Activated naive CD4-positive, alpha-beta T cell treated with anti-CD3 and anti-CD28 coated beads, Interleukin-2, amount 10 ng/mL, durations not matched to agents 7 days and 5 days (primary cell): ENCODE results near the gene PLA2G3.
"Not testable (repeated sequence)": the region's sequence is repeated elsewhere in the genome, so short reads cannot be mapped to it uniquely, and the experiment has no call there.

Source experiments
- CTCF ChIA-PET: fragments of 350-600 bp; sonication (Branson Sonifier 250); formaldehyde crosslinking; loops from one replicate; lab custom pipeline; 2021; ENCODE audit warnings: antibody characterized with exemption; lab: Charles Lee
- DNase-seq: peaks from one replicate; pipeline ENCODE4 v3.0.0-alpha.2; 2020
- H3K27ac Mint-ChIP-seq: one replicate; pipeline ENCODE4 v1.8.0; 2021; ENCODE audit warnings: mild to moderate bottlenecking, moderate library complexity, mixed read lengths
- H3K27me3 Mint-ChIP-seq: one replicate; pipeline ENCODE4 v1.8.0; 2021; ENCODE audit warnings: mild to moderate bottlenecking, mixed read lengths
- H3K36me3 Mint-ChIP-seq: one replicate; pipeline ENCODE4 v1.8.0; 2021; ENCODE audit warnings: mixed read lengths
- H3K4me1 Mint-ChIP-seq: one replicate; pipeline ENCODE4 v1.8.0; 2021; ENCODE audit warnings: mixed read lengths
- H3K4me3 Mint-ChIP-seq: one replicate; pipeline ENCODE4 v1.8.0; 2021; ENCODE audit warnings: mild to moderate bottlenecking, moderate library complexity, mixed read lengths
- H3K9me3 Mint-ChIP-seq: one replicate; pipeline ENCODE4 v1.8.0; 2021; ENCODE audit warnings: mixed read lengths

The PLA2G3 gene, protein sequence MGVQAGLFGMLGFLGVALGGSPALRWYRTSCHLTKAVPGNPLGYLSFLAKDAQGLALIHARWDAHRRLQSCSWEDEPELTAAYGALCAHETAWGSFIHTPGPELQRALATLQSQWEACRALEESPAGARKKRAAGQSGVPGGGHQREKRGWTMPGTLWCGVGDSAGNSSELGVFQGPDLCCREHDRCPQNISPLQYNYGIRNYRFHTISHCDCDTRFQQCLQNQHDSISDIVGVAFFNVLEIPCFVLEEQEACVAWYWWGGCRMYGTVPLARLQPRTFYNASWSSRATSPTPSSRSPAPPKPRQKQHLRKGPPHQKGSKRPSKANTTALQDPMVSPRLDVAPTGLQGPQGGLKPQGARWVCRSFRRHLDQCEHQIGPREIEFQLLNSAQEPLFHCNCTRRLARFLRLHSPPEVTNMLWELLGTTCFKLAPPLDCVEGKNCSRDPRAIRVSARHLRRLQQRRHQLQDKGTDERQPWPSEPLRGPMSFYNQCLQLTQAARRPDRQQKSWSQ

DNA sequence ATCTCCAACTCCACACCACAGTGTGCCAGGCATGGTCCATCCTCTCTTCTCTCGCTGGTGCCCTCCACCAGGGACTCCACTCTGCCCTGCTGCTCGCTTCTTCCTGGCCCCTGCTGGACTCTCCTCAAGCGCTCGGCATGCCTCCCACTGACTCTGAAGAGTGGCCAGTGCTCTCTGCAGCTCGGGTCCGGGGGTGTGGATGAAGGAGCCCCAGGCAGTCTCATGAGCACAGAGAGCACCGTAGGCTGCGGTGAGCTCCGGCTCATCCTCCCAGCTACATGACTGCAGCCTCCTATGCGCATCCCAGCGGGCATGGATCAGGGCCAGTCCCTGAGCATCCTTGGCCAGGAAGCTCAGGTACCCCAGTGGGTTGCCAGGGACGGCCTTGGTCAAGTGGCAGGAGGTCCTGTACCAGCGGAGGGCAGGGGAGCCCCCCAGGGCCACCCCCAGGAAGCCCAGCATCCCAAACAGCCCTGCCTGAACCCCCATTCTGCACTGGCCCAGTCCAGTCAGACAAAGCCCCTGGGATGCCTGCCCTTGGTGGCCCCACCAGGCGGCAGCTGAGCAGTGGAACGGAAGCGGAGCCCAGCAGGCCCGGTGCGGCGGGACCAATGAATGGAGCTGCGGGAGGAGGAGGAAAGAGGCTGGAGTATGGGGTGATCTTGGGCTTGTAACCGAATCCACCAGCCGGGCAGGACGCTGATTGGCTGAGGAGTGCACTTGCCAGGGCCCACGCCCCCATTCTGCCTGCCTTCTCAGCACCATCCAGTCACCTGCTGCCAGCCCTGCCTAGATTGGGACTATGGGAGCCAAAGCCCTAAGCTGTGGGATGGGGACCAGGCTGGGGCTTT lies at the start of gene PLA2G3:
PLA2G3 (minus strand) TSS at position 643 of the 851 bp plus-strand sequence; CDS start at position 489, 154 bp downstream.
- H3K36me3 Mint-ChIP-seq = no peaks in the 10 kb centered on the region
- H3K27me3 Mint-ChIP-seq = peaks cover 32% of the 10 kb centered on the region
- H3K4me1 Mint-ChIP-seq = peaks cover 8% of the 10 kb centered on the region
- DNase-seq = no peak
- CTCF ChIA-PET = interaction anchor here (0.6 to 1.7 kb wide), 4 partner anchors 33 to 133 kb away, joined by 3 to 4 read pairs (median 4); partner anchors contain the start of gene SELENOM
- no peak within 1 kb of the TSS for H3K27ac Mint-ChIP-seq
- no peak within 1 kb of the TSS for H3K4me3 Mint-ChIP-seq
- H3K9me3 Mint-ChIP-seq = peaks cover 2% of the 10 kb centered on the region

DNA sequence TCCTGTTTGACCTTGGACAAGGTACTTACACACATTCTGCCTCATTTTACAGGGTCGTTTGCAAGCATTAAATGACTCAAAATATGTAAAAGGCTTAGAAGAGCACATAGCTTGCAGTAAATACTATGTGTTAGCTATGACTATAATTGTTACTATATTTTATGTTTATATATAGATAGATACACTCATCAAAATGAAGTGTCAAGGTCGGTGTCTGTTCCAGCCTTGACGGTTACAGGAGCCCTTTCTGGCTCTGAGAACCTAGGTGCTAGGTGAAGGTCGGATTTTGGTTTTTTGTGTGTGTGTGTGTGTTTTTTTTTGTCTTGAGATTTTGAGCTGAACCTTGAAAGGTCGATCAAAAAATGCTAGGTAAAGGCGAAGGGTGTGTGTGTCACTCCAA lies 47.3 kb upstream of the PLA2G3 start:
- CTCF ChIA-PET = no interaction called here
- Mint-ChIP-seq H3K27me3 (no peaks in the 10 kb centered on the region), H3K36me3 (peaks cover 18% of the 10 kb centered on the region), H3K9me3 (no peaks in the 10 kb centered on the region), H3K4me3 (no peak overlapping the region), H3K4me1 (no peaks in the 10 kb centered on the region), H3K27ac (no peak overlapping the region)
- no peak for DNase-seq

DNA sequence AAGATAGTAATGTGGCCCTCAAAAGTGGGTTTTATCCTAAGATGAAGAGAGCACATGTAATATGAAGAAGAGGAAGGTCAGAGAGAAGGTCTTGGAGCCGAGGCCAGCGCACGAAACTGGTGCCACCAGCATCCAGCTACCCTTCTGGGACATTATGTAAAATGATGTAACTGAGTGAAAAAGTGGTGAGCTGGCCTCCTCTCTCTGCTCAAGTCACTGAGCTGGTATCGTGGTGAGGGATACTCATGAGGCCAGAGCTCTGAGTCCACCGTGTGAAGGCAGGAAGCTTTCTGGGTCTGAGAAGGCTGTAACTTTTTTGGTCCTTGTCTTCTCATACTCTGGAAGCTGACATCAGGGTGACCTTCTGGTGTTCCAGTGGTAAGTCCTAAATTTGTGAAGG lies 44.7 kb upstream of the PLA2G3 start:
- Mint-ChIP-seq H3K4me3 (no peak overlapping the region), H3K27ac (no peak overlapping the region), H3K36me3 (peaks cover 17% of the 10 kb centered on the region), H3K9me3 (no peaks in the 10 kb centered on the region), H3K4me1 (no peaks in the 10 kb centered on the region), H3K27me3 (no peaks in the 10 kb centered on the region)
- CTCF ChIA-PET = interaction anchor here (0.9 kb wide), 1 partner anchor 78 kb away, joined by 3 read pairs; the partner anchor contains the start of gene SELENOM
- DNase-seq = no peak

DNA sequence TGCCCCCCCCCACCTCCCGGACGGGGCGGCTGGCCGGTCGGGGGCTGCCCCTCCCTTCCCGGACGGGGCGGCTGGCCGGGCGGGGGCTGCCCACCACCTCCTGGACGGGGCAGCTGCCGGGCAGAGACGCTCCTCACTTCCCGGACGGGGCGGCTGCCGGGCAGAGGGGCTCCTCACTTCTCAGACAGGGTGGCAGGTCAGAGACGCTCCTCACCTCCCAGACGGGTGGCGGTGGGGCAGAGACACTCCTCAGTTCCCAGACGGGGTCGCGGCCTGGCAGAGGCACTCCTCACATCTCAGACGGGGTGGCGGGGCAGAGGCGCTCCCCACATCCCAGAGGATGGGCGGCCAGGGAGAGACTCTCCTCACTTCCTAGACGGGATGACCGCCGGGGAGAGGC lies 43.7 kb upstream of the PLA2G3 start:
- Mint-ChIP-seq H3K36me3 (peaks cover 14% of the 10 kb centered on the region), H3K4me3 (no peak overlapping the region), H3K27me3 (no peaks in the 10 kb centered on the region), H3K9me3 (no peaks in the 10 kb centered on the region), H3K27ac (no peak overlapping the region), H3K4me1 (no peaks in the 10 kb centered on the region)
- no peak for DNase-seq
- CTCF ChIA-PET = no interaction called here

DNA sequence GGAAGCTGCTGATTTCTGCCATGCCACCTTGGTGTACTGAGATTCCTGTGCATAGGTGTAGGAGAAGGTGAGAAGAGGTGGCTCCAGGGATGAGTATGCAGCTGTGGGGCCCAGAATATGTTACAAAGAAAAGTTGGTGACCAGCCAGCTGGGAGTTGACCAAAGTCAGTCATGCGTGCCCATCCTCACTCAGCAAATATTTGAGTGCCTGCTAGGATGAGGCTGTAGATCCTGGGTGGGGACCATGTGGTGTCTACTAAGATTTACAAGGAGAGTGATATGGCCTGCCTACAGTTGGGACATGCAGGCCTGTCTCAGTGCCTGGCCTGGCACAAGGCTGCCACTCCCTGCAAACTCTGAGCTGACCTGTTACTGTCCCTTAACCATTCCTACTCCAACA lies 39.0 kb upstream of the PLA2G3 start:
- CTCF ChIA-PET = no interaction called here
- Mint-ChIP-seq H3K9me3 (no peaks in the 10 kb centered on the region), H3K27me3 (no peaks in the 10 kb centered on the region), H3K4me3 (no peak overlapping the region), H3K4me1 (no peaks in the 10 kb centered on the region), H3K27ac (no peak overlapping the region), H3K36me3 (peaks cover 8% of the 10 kb centered on the region)
- no peak for DNase-seq

DNA sequence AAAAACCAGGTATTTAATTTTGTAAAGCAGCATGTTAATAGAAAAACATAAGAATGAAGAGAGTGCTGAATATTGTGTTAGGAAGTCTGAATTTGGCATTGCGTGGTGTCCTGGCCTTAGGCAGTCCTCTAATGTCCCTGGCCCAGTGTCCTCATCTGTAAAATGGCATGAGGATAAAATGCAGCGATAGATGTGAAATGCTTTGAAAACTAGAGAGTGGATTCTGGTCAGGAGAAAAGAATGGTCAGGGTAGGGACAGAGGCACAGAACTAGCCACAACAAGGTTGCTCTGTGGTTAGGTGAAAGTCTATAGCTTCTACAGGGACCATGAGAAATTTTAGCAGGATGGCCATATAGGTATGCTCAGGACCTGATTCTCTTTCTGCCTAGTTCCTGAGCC lies 38.6 kb upstream of the PLA2G3 start:
- H3K27me3 Mint-ChIP-seq = no peaks in the 10 kb centered on the region
- DNase-seq = no peak
- H3K4me1 Mint-ChIP-seq = peaks cover 1% of the 10 kb centered on the region
- no peak overlapping the region for H3K4me3 Mint-ChIP-seq
- peaks cover 8% of the 10 kb centered on the region for H3K36me3 Mint-ChIP-seq
- no peak overlapping the region for H3K27ac Mint-ChIP-seq
- H3K9me3 Mint-ChIP-seq = no peaks in the 10 kb centered on the region
- CTCF ChIA-PET = no interaction called here

DNA sequence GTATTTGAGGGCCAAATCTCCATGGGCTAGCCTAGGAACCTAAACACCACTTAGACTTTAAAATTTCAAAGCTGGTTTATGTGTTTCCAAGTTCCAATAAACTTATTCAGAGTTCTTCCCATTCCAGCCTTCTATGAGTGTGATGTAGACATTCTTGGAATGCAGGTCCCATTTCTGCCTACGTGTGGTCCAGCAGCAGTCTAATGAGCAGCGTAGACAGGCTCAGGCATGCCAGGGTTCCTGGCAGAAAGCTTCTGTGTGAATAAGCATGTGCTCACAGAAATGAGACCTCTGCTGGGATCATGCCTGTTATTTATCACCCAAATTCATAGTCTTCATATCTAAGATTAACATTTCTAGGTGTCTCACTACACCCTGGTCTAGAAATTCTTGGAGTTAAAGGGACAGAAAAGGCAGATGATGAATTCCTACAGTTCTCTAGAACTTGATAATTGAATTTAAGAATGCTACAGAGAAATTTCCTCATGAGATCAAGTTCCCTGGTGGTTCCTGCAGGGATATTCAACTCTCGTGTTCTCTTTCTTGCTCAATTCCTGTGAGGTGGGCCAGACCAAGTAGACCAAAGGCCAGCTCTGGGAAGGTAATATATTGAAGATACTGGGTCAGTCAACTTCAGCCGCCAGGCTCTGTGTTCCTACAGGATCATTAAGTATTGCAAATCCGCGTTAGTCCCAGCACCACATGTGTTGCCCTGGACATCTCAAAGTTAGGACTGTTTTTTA lies 37.3 kb upstream of the PLA2G3 start:
- H3K36me3 Mint-ChIP-seq = peaks cover 8% of the 10 kb centered on the region
- H3K4me1 Mint-ChIP-seq = peaks cover 12% of the 10 kb centered on the region
- CTCF ChIA-PET = interaction anchor here (1.4 kb wide), 1 partner anchor 34 kb away, joined by 3 read pairs; no protein-coding TSS in a partner anchor
- H3K4me3 Mint-ChIP-seq = no peak overlapping the region
- DNase-seq = no peak
- no peaks in the 10 kb centered on the region for H3K27me3 Mint-ChIP-seq
- no peaks in the 10 kb centered on the region for H3K9me3 Mint-ChIP-seq
- H3K27ac Mint-ChIP-seq = no peak overlapping the region

DNA sequence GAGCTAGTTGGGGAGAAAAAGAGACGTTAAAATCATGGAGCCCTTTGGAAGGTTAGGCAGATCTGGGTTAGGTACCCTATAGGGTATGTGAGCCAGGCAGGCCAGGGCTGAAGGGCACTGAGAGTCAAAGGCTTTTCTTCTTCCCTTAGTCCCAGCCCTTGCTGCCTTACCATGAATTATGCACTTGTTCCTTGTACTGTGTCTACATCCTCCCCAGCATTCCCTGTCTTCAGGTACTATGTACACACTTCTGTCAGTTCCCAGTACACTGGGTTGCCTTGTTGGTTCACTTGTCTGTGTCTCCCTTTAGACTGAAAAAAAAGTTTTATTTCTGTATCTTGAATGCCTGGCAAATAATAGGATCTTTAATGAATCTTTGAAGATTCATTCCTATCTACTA lies 36.6 kb upstream of the PLA2G3 start:
- CTCF ChIA-PET = no interaction called here
- Mint-ChIP-seq H3K4me1 (peaks cover 12% of the 10 kb centered on the region), H3K9me3 (no peaks in the 10 kb centered on the region), H3K36me3 (peaks cover 8% of the 10 kb centered on the region), H3K27ac (no peak overlapping the region), H3K27me3 (no peaks in the 10 kb centered on the region), H3K4me3 (no peak overlapping the region)
- DNase-seq = no peak

DNA sequence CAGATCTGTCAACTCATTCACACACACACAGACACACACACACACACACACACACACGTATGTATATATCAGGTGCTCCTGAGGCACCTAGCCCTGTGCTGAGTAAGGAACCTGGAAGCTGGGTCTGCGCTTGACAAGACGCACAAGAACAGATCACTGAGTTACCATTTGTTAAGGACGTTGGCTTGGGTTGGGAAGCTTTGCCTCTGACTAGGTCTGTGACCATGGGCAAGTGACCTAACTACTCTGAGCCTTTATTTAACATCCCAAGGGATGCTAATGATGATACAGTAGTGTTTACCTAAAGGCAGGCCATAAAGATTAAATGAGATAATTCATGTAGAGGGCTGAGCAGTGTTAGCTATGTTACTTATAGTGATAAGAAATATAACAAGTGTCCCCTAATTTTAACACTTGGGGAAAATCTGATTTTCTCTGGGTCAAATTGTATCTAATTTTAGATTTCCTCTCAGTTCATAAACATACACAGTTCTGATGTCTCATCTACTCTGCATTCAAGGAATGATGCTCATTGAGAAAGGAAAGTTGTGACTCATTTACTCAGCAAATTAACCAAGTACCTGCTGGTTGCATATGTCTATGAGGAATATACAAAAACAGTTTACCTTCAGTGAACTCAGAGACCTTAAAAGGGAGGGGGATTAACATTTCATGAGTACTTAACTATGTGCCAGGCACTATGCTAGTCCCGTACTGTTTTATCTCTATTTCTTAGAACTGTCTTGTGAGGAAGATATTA lies 33.3 kb upstream of the PLA2G3 start:
- peaks cover 19% of the 10 kb centered on the region for H3K4me1 Mint-ChIP-seq
- H3K27me3 Mint-ChIP-seq = no peaks in the 10 kb centered on the region
- CTCF ChIA-PET = interaction anchor here (0.6 to 1.2 kb wide), 2 partner anchors 71 to 75 kb away, joined by 3 read pairs; no protein-coding TSS in a partner anchor
- no peaks in the 10 kb centered on the region for H3K9me3 Mint-ChIP-seq
- H3K27ac Mint-ChIP-seq = no peak overlapping the region
- no peak for DNase-seq
- no peak overlapping the region for H3K4me3 Mint-ChIP-seq
- peaks cover 8% of the 10 kb centered on the region for H3K36me3 Mint-ChIP-seq

DNA sequence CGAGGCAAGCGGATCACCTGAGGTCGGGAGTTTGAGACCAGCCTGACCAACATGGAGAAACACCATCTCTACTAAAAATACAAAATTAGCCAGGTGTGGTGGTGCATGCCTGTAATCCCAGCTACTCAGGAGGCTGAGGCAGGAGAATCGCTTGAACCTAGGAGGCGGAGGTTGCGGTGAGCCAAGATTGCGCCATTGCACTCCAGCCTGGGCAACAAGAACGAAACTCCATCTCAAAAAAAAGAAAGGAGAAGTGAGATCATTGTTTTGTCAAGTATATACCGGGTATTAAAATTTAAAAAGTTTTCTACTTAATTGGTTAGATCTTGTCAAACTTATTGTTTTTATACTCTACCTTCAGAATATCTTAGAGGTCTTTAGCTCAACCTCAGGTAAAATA lies 31.4 kb upstream of the PLA2G3 start:
- Mint-ChIP-seq H3K4me1 (peaks cover 27% of the 10 kb centered on the region), H3K36me3 (peaks cover 16% of the 10 kb centered on the region)
- CTCF ChIA-PET, H3K9me3 Mint-ChIP-seq, H3K27ac Mint-ChIP-seq, H3K4me3 Mint-ChIP-seq, DNase-seq, H3K27me3 Mint-ChIP-seq: not testable (repeated sequence)

DNA sequence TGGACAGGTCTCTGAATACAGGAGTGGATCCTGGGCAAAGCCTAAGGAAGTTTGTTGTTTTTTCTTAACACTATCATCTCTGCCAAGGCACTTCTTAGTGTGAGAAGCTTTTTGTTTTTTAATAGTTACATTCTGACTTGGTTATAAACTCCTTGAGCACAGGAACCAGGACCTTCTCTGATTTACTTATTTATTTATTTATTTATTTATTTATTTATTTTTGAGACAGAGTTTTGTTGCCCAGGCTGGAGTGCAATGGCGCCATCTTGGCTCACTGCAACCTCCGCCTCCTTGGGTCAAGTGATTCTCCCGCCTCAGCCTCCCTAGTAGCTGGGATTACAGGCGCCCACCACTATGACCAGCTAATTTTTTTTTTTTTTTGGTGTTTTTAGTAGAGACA lies 30.7 kb upstream of the PLA2G3 start:
- H3K4me1 Mint-ChIP-seq = peaks cover 27% of the 10 kb centered on the region
- H3K36me3 Mint-ChIP-seq = peaks cover 22% of the 10 kb centered on the region
- no peak overlapping the region for H3K4me3 Mint-ChIP-seq
- no peak overlapping the region for H3K27ac Mint-ChIP-seq
- no peak for DNase-seq
- CTCF ChIA-PET = no interaction called here
- no peaks in the 10 kb centered on the region for H3K9me3 Mint-ChIP-seq
- H3K27me3 Mint-ChIP-seq = no peaks in the 10 kb centered on the region

DNA sequence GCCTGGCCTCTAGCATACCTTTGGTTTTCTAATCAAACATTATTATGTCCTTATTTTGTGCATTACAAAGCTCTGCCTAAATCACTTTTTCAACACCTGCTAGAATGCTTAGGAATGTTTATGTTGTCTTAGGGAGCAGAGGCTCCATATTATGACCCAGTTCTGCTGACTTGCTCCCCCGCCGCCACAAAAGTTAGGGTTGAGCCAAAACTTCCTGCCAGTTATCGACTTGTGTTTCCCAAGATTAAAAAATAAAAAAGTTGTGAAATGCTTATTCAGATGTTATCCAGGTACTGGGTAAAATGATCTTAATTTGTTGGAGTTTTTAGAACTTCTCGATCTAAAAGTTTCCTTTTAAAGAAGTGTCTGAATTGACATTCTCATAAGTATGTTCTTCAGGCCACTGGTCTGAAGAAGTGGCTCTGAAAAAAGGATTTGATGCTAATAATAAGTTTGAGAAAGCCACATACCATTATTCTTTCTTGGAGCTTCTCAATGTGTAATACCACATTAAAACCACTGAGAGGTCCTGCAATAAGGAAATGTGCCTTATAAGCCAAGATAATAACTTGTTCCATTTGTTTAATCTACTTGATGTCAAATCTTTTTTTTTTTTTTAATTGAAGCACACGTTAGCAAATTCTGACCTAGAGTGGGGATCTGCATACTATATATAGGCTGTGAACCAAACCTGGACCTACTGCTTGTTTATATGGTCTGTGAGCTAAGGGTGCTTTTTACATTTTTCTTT lies 21.9 kb upstream of the PLA2G3 start:
- Mint-ChIP-seq H3K36me3 (peaks cover 27% of the 10 kb centered on the region), H3K27ac (peak overlapping the region; percentile 65), H3K4me1 (peaks cover 32% of the 10 kb centered on the region), H3K27me3 (peaks cover 7% of the 10 kb centered on the region), H3K9me3 (no peaks in the 10 kb centered on the region), H3K4me3 (peak overlapping the region; percentile 5)
- CTCF ChIA-PET = interaction anchor here (0.7 kb wide), 1 partner anchor 151 kb away, joined by 3 read pairs; no protein-coding TSS in a partner anchor
- DNase-seq = no peak
